AG09319 (cell line): ENCODE data around the gene B9D2.

Experiments used
- DNase-seq: peaks from one replicate; pipeline ENCODE4 v3.0.0-alpha.2; 2010; ENCODE audit warnings: low read depth; ENCODE audit errors: extremely low read depth
- TF ChIP-seq, protein P1 (sequence below): IDR thresholded peaks from 2 replicates; pipeline ENCODE4 v1.5.1; 2011; ENCODE audit warnings: low read depth, mild to moderate bottlenecking, inconsistent platforms, low read length, moderate library complexity

Gene B9D2

DNA sequence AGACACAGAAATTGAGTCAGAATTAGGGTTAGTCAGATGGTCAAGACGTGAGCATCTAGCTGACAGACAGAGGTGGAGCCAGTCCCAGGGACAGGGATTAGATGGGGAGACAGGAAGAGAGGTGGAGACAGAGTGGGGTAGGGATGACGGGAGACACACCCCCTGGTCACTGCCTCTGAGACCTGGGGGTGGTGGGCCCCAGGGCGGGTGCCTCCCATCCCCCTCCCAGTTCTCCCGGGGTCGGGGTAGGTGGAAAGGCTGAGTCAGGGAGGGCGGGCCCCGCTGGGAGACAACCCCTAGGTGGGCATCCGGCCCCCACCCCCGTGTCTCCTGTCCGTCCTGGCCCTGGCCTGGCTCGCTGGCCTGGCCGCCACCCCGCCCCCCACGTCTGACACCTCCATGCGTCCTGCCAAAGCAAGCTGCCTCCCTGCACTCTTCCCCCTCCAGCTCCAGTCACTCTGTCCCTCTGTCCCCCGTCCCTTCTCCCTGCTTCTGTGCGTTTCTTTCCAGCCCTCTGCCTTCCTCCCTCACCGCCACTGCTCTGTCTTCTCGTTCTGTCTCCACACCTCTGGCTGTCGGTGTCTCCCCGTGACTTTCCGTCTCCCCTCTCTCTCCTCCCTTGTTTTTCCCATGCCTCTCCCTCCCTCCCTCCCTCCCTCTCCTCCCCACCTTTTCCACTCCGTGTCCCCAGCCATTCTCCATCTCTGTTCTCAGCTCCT, 38.9 kb downstream of the B9D2 start:
- DNase-seq: no peak
- TF ChIP-seq, protein P1, sequence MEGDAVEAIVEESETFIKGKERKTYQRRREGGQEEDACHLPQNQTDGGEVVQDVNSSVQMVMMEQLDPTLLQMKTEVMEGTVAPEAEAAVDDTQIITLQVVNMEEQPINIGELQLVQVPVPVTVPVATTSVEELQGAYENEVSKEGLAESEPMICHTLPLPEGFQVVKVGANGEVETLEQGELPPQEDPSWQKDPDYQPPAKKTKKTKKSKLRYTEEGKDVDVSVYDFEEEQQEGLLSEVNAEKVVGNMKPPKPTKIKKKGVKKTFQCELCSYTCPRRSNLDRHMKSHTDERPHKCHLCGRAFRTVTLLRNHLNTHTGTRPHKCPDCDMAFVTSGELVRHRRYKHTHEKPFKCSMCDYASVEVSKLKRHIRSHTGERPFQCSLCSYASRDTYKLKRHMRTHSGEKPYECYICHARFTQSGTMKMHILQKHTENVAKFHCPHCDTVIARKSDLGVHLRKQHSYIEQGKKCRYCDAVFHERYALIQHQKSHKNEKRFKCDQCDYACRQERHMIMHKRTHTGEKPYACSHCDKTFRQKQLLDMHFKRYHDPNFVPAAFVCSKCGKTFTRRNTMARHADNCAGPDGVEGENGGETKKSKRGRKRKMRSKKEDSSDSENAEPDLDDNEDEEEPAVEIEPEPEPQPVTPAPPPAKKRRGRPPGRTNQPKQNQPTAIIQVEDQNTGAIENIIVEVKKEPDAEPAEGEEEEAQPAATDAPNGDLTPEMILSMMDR: no peak

DNA sequence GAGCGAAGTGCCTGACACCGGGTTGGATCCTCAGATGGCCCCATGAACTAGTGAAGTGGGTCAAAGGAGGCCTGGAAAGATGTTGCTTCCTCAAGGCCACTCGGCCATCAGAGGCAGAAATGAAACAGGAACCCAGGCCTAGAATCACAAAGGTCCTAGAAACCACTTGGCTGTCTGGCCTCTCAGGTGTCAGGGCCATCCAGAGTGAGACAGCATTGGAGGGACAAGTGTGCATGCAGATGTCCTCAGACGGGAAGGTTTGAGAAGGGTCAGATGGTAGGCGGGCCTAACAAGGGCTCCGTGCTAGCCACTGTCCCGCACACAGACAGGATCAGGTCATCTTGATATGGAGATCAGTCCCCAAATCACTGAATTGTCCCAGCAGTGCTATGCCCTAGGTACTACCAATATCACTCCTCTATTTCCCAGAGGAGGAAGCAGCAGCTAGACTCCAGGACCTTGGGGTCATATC, 39.7 kb downstream of the B9D2 start:
- TF ChIP-seq, protein P1: no peak
- no peak for DNase-seq

DNA sequence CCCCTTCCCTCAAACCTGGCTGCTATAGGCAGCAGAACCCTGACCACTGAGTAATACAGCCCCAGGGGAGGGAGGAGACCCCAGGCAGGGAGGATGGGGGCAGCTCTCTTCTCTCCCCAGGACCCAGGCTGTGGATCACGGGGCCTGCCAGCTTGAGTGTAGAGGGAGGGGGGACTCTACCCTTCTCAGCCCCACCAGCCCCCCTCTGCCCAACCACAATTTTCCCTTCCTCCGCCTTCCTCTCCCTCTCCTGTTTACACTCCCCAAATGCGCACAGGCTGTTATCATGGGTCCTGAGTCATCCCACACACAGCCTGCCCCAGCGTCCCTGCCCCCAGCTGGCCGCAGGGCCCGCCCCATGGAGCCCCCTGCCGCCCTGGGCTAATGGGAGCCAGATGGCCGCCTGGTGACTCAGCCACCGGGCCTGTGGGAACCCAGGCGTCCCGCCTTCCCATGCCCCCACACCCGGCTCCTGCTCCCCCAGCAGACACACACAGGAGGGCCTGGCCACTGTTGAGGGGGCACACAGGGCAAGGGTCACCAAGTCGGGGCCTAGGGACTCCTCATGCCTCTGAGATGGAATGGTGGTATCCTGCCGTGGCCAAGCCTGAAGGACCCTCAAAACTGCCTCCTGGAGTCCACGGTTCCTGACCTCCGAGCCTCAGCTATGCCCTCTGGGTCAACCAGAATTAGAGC, 40.4 kb downstream of the B9D2 start:
- TF ChIP-seq, protein P1: no peak
- DNase-seq: peak; percentile 95

DNA sequence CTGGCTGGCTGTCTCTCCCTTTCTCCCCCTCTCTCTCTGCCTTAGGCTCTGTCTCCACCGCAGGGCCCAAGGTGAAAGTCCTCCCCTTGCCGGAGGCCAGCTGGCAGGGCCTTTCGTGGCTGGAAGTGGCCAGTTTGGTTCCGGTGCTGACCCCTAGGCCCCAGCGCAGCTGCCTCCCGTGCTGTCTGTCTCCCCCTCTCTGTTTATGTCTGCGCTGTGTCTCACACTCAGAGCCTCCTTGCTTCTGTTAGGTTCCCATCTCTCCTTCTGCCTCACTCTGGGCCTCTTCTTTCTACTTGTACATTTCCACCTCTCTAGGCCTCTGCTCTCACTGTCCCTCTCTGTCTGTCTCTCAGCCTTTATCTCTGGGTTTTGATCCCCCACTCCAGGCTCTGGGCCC, 40.9 kb downstream of the B9D2 start:
- DNase-seq: no peak
- TF ChIP-seq, protein P1: no peak

DNA sequence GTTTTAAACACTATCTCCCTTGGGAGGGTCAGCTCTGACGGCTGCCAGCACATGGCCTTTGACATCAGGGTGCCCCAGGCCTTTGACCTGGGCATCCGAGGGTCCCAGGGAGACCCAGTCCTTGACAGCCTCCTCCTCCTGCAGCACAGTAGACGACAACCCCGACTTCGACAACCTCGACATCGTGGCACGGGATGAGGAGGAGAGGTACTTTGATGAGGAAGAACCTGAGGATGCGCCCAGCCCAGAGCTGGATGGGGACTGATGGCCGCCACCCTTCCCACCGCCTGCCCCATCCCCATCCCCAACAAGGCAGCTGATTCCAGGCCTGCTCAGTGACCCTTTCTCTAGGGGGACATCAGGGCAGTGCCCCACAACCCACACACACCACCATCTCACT, 41.5 kb downstream of the B9D2 start:
- TF ChIP-seq, protein P1: no peak
- DNase-seq: no peak

DNA sequence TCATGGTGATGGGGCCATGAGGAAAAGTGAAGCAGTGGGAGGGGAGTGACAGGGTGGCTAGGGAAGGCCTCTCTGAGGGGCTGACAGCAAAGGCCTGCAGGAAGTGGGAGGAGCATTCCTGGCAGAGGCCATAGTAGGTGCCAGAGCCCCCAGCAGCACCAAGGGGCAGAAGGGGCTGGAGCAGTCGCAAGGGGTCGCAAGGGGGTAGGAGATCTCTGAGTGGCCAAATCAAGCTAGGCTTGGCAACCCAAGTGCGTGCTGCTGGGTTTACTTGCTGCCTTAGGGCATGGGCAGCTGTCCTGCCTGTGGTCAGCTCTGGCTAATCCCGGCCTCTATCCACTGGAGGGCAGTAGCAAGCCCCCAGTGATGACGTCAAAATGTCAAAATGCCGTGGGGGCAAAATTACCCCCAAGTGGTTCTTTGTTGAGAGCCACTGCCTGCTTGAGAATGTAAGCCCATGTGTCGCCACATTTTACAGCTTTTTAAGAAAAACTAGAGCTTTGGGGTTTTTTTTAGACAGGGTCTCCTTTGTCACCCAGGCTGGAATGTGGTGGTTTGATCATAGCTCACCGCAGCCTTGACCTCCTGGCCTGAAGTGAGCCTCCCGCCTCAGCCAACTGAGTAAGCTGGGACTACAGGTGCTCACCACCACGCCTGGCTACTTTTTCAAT, 42.2 kb downstream of the B9D2 start:
- DNase-seq: peak; percentile 64
- TF ChIP-seq, protein P1: peak; percentile 81

DNA sequence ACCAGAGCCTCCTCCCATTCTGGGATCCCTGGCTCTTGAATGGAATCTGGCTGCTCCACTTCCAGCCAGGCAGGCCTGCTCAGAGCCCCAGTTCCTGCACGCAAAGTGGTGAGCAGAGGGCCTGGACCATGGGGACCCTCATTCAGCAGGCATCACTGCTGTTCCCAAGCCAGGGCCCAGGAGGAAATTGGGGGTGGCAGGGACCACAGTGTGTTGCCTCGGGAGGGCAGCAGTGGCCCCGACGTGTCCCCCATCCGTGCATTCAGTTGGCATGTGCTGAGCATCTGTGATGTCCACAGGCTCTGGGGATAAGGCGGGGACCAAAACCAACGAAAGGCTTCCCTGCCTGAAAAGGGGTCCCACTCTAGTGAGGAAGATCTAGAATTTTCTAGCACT, 42.7 kb downstream of the B9D2 start:
- DNase-seq: no peak

More for the DNA sequence above, 42.7 kb downstream of the B9D2 start:
- TF ChIP-seq, protein P1: no peak
